AG09319 (cell line): Measurements from ENCODE around the gene KIF1B.
"Not testable (repeated sequence)": the region's sequence is repeated elsewhere in the genome, so short reads cannot be mapped to it uniquely, and the experiment has no call there.

Experiments used
- DNase-seq: peaks from one replicate; pipeline ENCODE4 v3.0.0-alpha.2; 2010; ENCODE audit warnings: low read depth; ENCODE audit errors: extremely low read depth
- TF ChIP-seq, protein P1 (sequence below): IDR thresholded peaks from 2 replicates; pipeline ENCODE4 v1.5.1; 2011; ENCODE audit warnings: low read depth, mild to moderate bottlenecking, inconsistent platforms, low read length, moderate library complexity

The KIF1B gene

DNA sequence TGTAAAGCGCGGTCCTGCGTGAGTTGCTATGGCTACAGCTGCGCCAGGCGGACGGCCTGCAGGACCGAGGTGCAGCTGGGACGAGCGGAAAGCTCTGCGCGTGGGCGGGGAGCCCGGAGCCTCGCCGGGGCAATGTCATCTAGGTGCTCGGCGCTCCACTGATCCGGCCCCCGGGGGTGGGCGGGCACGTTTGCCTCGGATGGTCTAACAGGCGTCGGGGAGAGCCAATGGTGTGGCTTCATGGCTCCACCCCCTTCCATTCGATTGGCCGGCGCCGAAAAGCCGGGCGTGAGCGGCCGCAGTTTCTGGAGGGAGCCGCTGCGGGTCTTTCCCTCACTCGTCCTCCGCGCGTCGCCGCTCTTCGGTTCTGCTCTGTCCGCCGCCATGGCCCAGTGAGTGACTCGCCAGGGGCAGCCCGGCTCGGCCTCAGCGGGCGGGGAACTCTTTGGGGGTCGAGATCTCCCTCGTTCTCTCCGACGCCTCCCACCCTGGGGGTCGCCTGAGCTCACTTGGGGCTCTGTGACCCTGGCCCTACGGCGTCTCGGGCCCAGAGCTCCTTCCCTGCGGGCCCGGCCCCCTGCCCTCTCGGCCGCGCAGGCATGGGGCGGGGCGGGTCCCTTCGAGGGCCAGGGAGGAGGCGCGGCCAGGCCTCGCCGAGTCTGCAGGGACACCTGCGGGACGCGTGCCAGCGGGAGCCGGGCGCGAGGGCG is 188.5 kb downstream of the KIF1B start, which contains the start of gene PGD:
PGD (plus strand) TSS at position 331 of the 710 bp plus-strand sequence; CDS start at position 385, 54 bp downstream.
- TF ChIP-seq, protein P1, sequence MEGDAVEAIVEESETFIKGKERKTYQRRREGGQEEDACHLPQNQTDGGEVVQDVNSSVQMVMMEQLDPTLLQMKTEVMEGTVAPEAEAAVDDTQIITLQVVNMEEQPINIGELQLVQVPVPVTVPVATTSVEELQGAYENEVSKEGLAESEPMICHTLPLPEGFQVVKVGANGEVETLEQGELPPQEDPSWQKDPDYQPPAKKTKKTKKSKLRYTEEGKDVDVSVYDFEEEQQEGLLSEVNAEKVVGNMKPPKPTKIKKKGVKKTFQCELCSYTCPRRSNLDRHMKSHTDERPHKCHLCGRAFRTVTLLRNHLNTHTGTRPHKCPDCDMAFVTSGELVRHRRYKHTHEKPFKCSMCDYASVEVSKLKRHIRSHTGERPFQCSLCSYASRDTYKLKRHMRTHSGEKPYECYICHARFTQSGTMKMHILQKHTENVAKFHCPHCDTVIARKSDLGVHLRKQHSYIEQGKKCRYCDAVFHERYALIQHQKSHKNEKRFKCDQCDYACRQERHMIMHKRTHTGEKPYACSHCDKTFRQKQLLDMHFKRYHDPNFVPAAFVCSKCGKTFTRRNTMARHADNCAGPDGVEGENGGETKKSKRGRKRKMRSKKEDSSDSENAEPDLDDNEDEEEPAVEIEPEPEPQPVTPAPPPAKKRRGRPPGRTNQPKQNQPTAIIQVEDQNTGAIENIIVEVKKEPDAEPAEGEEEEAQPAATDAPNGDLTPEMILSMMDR: no peak
- peak; percentile 94 for DNase-seq

DNA sequence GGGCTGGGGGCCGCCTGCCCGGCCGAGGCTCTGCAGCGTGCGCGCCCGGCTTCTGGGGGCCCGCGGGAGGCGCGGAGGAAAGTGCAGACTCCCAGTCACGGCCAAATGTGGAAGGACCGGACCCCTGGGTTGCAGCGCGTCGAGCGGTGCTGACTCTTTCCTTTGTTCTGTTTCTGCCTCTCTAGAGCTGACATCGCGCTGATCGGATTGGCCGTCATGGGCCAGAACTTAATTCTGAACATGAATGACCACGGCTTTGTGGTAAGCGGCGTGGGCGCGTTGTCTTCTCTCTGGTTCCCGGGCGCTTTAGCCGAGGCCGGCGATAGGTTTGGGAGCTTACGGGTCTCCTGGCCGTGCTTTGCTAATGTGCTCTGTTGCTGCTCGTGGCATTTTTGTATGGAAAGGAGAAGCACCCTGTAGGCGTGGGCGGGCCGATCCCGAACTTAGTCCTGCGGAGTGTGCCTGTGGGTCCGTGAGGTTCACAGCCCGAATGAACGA is 189.1 kb downstream of the KIF1B start:
- TF ChIP-seq, protein P1: no peak
- DNase-seq: no peak

DNA sequence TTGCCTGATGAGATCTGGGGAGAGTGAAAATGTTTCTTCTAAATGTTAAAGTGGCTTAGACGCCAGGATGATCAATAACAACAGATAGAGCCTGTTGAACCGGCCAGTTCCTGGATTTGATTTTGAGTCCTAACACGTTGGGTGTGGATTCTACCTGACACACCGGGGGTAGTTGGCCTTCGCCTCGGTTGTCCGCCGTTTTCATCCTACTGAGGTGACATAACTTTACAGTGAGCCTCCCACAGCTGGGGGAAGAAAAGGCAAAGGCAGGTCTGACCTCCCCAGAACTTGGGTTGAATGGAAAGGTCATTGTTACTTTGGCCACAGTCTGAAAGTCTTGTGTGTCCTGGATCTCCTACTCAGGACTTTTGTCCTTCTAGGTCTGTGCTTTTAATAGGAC is 189.6 kb downstream of the KIF1B start:
- DNase-seq: no peak
- TF ChIP-seq, protein P1: no peak

DNA sequence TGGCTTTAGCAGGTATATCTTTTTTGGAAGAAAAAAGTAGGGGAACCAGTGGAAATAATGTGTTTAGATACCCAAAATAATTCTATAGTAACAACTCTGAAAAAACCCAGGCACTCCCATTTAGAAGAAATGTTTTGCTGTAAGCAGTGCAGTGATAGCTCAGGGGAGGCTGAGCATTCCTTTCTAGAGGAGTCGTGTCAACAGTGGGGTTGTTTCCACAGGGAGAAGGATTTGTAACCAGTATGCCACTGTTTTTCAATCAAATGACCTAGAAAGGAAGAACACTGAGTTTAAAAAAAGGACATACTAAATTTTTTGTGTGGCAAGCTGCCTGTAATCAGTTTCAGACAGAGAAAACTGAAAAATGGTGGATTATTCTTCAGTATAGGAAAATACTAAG is 190.9 kb downstream of the KIF1B start:
- no peak for DNase-seq
- TF ChIP-seq, protein P1: no peak

DNA sequence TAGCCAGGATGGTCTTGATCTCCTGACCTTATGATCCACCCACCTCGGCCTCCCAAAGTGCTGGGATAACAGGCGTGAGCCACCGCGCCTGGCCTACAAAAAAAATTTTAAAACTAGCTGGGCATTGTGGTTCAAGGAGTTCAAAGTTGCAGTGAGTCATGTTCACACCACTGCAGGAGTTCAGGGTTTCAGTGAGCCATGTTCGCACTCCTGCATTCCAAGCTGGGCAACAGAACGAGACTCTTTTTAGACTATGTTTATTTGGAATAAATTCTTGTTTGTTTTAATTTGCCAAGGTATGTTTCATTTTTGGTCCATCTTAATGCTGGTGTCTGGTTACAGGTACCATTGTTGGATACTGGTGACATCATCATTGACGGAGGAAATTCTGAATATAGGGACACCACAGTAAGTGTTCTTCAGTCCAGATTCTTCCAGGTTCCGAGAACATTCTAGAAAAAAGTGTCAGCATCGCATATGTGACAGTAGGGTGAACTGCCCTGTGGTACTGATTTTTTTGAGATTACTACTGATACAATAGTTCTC is 192.4 kb downstream of the KIF1B start:
- TF ChIP-seq, protein P1: no peak
- no peak for DNase-seq

DNA sequence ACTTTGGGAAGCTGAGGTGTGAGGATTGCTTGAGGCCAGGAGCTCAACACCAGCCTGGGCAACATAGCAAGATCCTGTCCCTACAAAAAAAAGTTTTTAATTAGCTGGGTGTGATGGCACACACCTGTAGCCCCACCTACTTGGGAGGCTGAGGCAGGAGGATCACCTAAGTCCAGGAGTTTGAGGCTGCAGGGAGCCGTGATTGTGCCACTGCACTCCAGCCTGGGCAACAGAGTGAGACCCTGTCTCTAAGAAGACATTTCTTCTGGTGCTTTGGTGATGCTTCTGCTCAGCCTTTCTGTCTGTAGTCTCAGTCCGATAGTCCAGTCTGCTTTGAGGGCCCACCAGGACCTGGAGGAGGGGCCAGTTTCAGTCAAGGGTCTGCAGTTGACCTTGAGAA is 196.8 kb downstream of the KIF1B start:
- TF ChIP-seq, protein P1: no peak
- DNase-seq: no peak

DNA sequence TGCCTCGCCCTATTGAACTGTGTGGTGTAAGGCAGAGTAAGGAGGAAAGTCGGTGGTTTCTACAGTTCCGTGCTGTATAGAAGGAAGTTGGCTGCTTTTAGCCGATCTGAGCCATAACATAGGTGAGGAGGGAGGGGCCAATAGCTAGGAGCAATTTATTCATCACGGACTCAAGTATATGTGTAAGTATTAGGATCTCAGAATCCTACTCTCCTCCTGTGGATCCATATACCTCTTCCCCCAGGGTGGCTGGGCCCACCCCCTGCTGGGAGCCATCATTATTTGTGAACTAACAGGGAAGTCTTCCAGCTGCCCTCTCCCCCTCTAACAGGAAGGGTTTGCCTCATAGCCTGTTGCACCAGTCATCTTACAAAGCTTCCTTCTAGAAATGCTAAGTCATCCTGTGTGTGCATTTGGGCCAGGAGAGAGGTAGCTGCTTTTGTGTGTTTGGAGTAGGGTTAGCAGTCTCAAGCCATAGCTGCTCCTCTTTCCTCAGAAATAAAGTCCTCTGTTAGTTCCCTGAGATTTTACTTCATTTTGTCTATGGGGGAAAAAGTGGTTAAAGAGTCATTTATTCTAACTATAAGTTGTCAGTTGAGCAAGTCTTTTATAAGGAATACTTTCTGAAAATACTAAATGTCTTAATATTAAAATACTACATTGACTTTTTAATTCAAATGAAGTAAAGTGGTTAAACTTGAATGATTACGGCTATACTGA is 205.0 kb downstream of the KIF1B start:
- peak; percentile 57 for DNase-seq
- TF ChIP-seq, protein P1: no peak

DNA sequence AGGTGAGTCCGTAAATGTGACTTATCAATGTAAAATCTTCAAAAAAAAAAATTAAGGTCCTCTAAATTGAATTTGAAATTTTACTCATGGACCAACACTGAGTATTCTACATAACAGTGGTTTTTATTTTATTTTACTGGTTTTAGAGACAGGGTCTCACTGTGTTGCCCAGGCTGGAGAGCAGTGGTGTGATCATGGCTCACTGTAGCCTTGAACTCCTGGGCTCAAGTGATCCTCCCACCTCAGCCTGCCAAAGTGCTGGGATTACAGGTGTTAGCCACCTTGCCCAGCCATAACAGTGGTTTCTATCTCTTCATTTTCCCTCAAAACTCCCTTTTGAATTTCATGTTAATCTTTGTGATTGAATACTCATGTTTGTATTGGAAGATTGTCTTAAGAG is 205.6 kb downstream of the KIF1B start:
- DNase-seq: not testable (repeated sequence)

DNA sequence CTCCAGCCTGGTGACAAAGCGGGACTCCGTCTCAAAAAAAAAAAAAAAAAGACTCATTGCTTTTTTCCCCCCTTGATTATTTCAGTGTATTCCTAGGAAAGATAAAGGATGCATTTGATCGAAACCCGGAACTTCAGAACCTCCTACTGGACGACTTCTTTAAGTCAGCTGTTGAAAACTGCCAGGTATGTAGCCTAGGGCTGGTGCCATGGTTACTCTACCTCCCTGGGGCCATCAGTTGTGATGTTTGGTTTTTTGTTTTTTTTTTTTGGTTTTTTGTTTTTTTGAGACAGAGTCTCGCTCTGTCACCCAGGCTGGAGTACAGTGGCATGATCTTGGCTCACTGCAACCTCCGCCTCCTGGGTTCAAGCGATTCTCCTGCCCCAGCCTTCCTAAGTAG is 208.4 kb downstream of the KIF1B start:
- not testable (repeated sequence) for DNase-seq
